GM21529 (cell line): Measurements from ENCODE around the gene TACO1.

Experiments used
- ATAC-seq: cut with Tn5 transposase; IDR thresholded peaks from one replicate; pipeline ENCODE4 v1.9.1; 2021; ENCODE audit not compliant: unreplicated experiment

Gene TACO1

GRCh38 chr17:63596856-63597586, 3.7 kb upstream of the TACO1 start:
- no peak for ATAC-seq

- ATAC-seq = no peak
Observed at GRCh38 chr17:63598281-63598680, 2.4 kb upstream of the TACO1 start.

GRCh38 chr17:63601439-63602371, 1.0 kb downstream of the TACO1 start:
- ATAC-seq = no peak

- ATAC-seq = no peak
Observed at GRCh38 chr17:63609816-63610573, 9.3 kb downstream of the TACO1 start.

- ATAC-seq = no peak
Observed at GRCh38 chr17:63610854-63611253, 10.2 kb downstream of the TACO1 start.

GRCh38 chr17:63611354-63611753, 10.7 kb downstream of the TACO1 start:
- ATAC-seq = no peak

- no peak for ATAC-seq
Observed at GRCh38 chr17:63613663-63614062, 13.0 kb downstream of the TACO1 start.

GRCh38 chr17:63621229-63621683, 20.6 kb downstream of the TACO1 start:
- no peak for ATAC-seq

- peak; percentile 90 for ATAC-seq
Observed at GRCh38 chr17:63621684-63622573, 21.2 kb downstream of the TACO1 start, which contains the start of gene MAP3K3. TSS of gene MAP3K3 (plus strand) at chr17:63622417. CDS start at chr17:63622760, 343 bp downstream.

GRCh38 chr17:63622574-63623390, 22.1 kb downstream of the TACO1 start:
- ATAC-seq = peak; percentile 23

GRCh38 chr17:63623786-63624530, 23.3 kb downstream of the TACO1 start:
- no peak for ATAC-seq

GRCh38 chr17:63624531-63624880, 23.8 kb downstream of the TACO1 start:
- no peak for ATAC-seq

GRCh38 chr17:63626551-63627180, 26.0 kb downstream of the TACO1 start:
- ATAC-seq = no peak

GRCh38 chr17:63629627-63630026, 28.9 kb downstream of the TACO1 start:
- ATAC-seq = no peak

GRCh38 chr17:63631062-63631461, 30.4 kb downstream of the TACO1 start:
- no peak for ATAC-seq

- ATAC-seq = no peak
Observed at GRCh38 chr17:63631626-63632025, 30.9 kb downstream of the TACO1 start.

GRCh38 chr17:63633742-63634141, 33.0 kb downstream of the TACO1 start:
- ATAC-seq = no peak

- ATAC-seq = no peak
Observed at GRCh38 chr17:63634163-63634562, 33.5 kb downstream of the TACO1 start.
